MCF 10A (cell line): Measurements from ENCODE around the gene EFNA1. TPM values are rescaled to one million over a fixed set of nuclear protein-coding genes. Genes with fewer than 3 reads are reported as not detected.

ENCODE experiments used
- BruUV-seq: library from RNA; stranded (reverse); fragments of 400-500 nt; replicated peaks from 2 replicates; lab custom pipeline; 2021; lab: Mats Ljungman, UMichigan
- CTCF ChIA-PET: fragments of 300-600 bp; sonication (Branson Sonifier 250); formaldehyde crosslinking; extraction: SDS; loops from one replicate; lab custom pipeline; 2021; ENCODE audit warnings: antibody characterized with exemption, inconsistent platforms; lab: Yijun Ruan, JAX
- POLR2A ChIA-PET: fragments of 300-600, 350-650 bp; sonication (Branson Sonifier 250); formaldehyde crosslinking; extraction: SDS; loops from one replicate; lab custom pipeline; 2020; ENCODE audit warnings: antibody characterized with exemption, inconsistent platforms; lab: Yijun Ruan, JAX
- DNase-seq: peaks from one replicate; pipeline ENCODE4 v3.0.0-alpha.2; 2018; ENCODE audit not compliant: unreplicated experiment
- H3K27ac Mint-ChIP-seq: one replicate; pipeline ENCODE4 v1.8.0; 2022; ENCODE audit warnings: mild to moderate bottlenecking, low read depth, mixed read lengths; ENCODE audit not compliant: unreplicated experiment
- H3K27me3 Mint-ChIP-seq: one replicate; pipeline ENCODE4 v1.8.0; 2022; ENCODE audit warnings: mixed read lengths; ENCODE audit not compliant: insufficient read depth, unreplicated experiment
- H3K36me3 Mint-ChIP-seq: one replicate; pipeline ENCODE4 v1.8.0; 2022; ENCODE audit warnings: mild to moderate bottlenecking, moderate library complexity, mixed read lengths; ENCODE audit not compliant: insufficient read depth, unreplicated experiment
- H3K4me1 Mint-ChIP-seq: one replicate; pipeline ENCODE4 v1.8.0; 2022; ENCODE audit warnings: mixed read lengths; ENCODE audit not compliant: insufficient read depth, unreplicated experiment
- H3K4me3 Mint-ChIP-seq: one replicate; pipeline ENCODE4 v1.8.0; 2022; ENCODE audit warnings: mild to moderate bottlenecking, moderate library complexity, mixed read lengths; ENCODE audit not compliant: unreplicated experiment
- H3K9me3 Mint-ChIP-seq: one replicate; pipeline ENCODE4 v1.8.0; 2022; ENCODE audit warnings: mixed read lengths; ENCODE audit not compliant: unreplicated experiment
- intact Hi-C: fragments of 100-400 bp; cut with micrococcal nuclease; formaldehyde crosslinking; loops from 2 replicates; pipeline ENCODE4 v1.14.1; 2022
- total RNA-seq: library from RNA; stranded (reverse); gene quantifications from 2 replicates; pipeline ENCODE4 v1.2.3, GENCODE V29; 2022
- TF ChIP-seq, protein P1 (sequence below): fragments of 200-600 bp; IDR thresholded peaks from one replicate; pipeline ENCODE4 v1.8.0; 2022; ENCODE audit warnings: antibody characterized with exemption, mild to moderate bottlenecking; ENCODE audit not compliant: unreplicated experiment

The EFNA1 gene
- total RNA-seq, 1 experiment from 2014 or later = 38.9 TPM

DNA sequence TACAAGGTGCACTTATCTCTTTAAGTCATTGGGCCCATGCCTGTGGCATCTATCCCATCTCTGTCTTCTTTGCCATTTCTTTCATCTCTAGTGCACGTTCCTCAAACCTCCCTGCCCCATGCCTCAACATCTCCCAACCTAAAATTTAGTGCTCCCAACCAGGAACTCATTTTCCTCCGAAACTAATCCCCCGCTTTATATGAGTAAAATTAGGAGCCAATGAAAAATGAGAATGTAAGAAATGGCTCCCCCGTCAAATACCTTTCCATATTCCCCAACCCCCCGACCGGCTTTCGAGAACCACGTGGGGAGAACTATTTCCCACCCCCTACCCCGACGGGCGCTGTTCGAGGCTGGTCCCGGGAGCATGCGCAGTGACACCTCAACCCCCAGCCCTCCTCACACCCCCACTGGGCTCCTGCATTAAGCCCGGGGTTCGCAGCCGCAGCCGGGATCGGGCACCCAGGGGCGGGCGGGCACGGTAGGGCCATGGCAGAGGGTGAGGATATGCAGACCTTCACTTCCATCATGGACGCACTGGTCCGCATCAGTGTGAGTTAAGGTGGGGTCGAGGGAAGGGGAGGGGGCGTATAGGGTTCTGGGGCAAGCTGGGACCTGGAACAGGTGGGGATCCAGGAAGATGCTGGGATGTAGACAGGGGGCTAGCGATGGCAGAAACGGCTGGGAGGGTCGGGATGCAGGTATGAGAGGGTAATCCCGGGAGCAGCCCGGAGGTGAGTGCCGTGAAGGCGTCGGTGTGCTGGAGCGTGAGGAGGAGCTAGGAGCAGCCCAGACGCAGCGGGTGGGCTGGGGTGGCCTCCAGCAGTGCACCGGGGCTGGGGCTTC is 46.0 kb downstream of the EFNA1 start, which contains the start of gene TRIM46:
Gene TRIM46, plus strand, starts transcription at position 372 of the 846 bp plus-strand sequence. Its CDS starts 118 bp downstream, at position 490.
- Mint-ChIP-seq H3K36me3 (peaks cover 39% of the 10 kb centered on the region), H3K9me3 (no peaks in the 10 kb centered on the region), H3K4me1 (peaks cover 45% of the 10 kb centered on the region), H3K4me3 (peak within 1 kb of the TSS; percentile 87), H3K27me3 (no peaks in the 10 kb centered on the region), H3K27ac (peak within 1 kb of the TSS; percentile 95)
- TF ChIP-seq, protein P1, sequence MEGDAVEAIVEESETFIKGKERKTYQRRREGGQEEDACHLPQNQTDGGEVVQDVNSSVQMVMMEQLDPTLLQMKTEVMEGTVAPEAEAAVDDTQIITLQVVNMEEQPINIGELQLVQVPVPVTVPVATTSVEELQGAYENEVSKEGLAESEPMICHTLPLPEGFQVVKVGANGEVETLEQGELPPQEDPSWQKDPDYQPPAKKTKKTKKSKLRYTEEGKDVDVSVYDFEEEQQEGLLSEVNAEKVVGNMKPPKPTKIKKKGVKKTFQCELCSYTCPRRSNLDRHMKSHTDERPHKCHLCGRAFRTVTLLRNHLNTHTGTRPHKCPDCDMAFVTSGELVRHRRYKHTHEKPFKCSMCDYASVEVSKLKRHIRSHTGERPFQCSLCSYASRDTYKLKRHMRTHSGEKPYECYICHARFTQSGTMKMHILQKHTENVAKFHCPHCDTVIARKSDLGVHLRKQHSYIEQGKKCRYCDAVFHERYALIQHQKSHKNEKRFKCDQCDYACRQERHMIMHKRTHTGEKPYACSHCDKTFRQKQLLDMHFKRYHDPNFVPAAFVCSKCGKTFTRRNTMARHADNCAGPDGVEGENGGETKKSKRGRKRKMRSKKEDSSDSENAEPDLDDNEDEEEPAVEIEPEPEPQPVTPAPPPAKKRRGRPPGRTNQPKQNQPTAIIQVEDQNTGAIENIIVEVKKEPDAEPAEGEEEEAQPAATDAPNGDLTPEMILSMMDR = no peak
- DNase-seq = no peak
- intact Hi-C loops = loop anchor here (1.0 to 5.0 kb wide), 2 partner anchors 54 to 201 kb away; partner anchors contain the start of genes CKS1B and SHC1
- no TSS peak for BruUV-seq
- ChIA-PET CTCF (interaction anchor here (0.6 to 14.5 kb wide), 52 partner anchors 9 to 586 kb away, joined by 3 to 380 read pairs (median 6); partner anchors contain the start of genes EFNA3, FLAD1, MTX1 and SLC50A1), POLR2A (interaction anchor here (0.7 to 15.7 kb wide), 35 partner anchors 9 to 745 kb away, joined by 3 to 215 read pairs (median 7); partner anchors contain the start of genes DPM3, EFNA1, EFNA3 and MTX1)

DNA sequence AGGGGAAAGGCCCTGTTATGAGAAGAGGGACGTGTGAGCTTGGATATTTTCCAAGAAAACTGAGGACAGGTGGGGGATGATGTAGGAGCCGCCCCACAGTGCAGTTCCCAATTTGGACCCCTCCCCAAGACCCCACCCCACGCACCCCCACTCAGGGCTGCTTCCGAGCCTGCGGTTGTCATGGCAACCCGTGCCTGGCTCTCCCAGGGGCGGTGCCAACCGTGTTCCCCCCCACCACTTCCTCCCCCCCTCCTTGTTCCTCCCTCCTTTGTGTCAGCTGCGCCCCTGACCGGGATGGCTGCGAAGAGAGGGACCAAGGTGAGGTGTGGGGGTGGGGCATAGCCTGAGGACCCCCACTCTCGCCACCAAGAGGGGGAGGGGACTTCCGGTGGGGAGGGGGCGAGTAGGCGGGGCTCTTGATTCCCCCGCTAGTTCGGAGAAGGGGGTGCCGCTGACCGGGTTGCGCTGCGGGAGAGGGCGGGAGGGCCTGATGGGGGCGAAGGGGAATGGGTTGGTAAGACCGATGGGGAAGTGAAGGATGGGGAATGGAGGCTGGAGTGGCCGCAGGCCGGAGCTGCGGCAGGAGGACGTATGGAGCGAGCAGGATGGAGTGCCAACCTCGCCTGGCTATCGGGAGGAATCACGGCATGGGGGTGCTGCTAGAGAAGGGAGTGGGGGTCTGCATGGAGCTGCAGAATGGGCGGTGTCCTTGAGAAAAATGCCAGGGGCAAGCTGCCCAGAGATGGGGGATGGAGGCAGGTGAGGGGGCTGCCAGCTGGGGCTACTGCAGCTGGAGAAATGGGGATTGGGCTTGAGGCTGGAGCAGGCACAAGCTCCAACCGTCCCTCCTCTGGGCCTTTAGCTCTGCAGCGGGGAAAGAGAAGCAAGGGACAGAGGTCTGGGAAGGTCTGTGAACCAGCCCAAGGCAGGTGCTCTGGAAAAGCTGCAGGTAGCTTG is 46.9 kb downstream of the EFNA1 start:
- H3K4me1 Mint-ChIP-seq = peaks cover 42% of the 10 kb centered on the region

DNA sequence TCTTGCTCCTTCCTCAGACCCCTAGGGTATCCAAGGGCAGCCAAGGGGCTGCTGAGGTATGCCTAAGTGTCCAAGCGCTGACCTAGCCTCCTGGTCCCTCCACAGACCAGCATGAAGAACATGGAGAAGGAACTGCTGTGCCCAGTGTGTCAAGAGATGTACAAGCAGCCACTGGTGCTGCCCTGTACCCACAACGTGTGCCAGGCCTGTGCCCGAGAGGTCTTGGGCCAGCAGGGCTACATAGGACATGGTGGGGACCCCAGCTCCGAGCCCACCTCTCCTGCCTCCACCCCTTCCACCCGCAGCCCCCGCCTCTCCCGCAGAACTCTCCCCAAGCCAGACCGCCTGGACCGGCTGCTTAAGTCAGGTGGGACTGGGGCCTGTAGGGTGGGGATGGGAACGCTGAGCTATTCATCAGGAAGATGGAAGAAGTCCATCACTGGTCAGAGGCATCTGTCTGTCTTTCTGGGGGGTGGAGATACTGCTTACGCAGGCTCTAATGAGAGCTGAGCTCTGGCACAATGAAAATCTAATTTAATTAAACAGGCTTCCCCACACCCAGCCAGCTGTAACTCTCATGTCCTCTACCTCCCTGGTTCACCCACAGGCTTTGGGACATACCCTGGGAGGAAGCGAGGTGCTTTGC is 47.7 kb downstream of the EFNA1 start:
- TF ChIP-seq, protein P1 = no peak
- Mint-ChIP-seq H3K4me3 (no peak overlapping the region), H3K9me3 (no peaks in the 10 kb centered on the region), H3K27me3 (no peaks in the 10 kb centered on the region), H3K36me3 (peaks cover 24% of the 10 kb centered on the region), H3K4me1 (peaks cover 39% of the 10 kb centered on the region), H3K27ac (no peak overlapping the region)
- CTCF ChIA-PET = interaction anchor here (0.5 to 14.5 kb wide), 40 partner anchors 9 to 1510 kb away, joined by 3 to 380 read pairs (median 4); partner anchors contain the start of genes FLAD1, LENEP and THBS3
- no peak for DNase-seq
- no TSS peak for BruUV-seq
- intact Hi-C loops = loop anchor here (5.0 kb wide), 1 partner anchor 417 kb away; no protein-coding TSS in a partner anchor
- POLR2A ChIA-PET = interaction anchor here (1.1 to 15.7 kb wide), 4 partner anchors 19 to 173 kb away, joined by 3 to 215 read pairs (median 30); partner anchors contain the start of genes SLC50A1 and ZBTB7B

More for the DNA sequence above, 46.9 kb downstream of the EFNA1 start:
- Mint-ChIP-seq H3K27ac (peak overlapping the region; percentile 66), H3K36me3 (peaks cover 32% of the 10 kb centered on the region), H3K4me3 (no peak overlapping the region), H3K27me3 (no peaks in the 10 kb centered on the region), H3K9me3 (no peaks in the 10 kb centered on the region)
- intact Hi-C loops = loop anchor here (5.0 kb wide), 2 partner anchors 202 to 418 kb away; partner anchors contain the start of genes CKS1B and SHC1
- TF ChIP-seq, protein P1 = no peak
- no peak for DNase-seq
- no TSS peak for BruUV-seq
- ChIA-PET POLR2A (interaction anchor here (0.6 to 15.7 kb wide), 8 partner anchors 20 to 172 kb away, joined by 3 to 215 read pairs (median 5); partner anchors contain the start of genes MTX1, SCAMP3, SLC50A1 and ZBTB7B), CTCF (interaction anchor here (0.6 to 14.5 kb wide), 38 partner anchors 9 to 1510 kb away, joined by 3 to 380 read pairs (median 4); partner anchors contain the start of genes FLAD1 and THBS3)
